ENCODE measurements around the gene CXCL1. TPM values are rescaled to one million over a fixed set of nuclear protein-coding genes. Genes with fewer than 3 reads are reported as not detected.

The CXCL1 gene
- total RNA-seq, 1 donor from 2014 or later = 7.0 TPM

- Histone ChIP-seq H3K9me3 (no peaks in the 10 kb centered on the region), H3K4me3 (no peak overlapping the region), H3K36me3 (no peaks in the 10 kb centered on the region), H3K27ac (no peak overlapping the region), H3K4me1 (no peaks in the 10 kb centered on the region), H3K27me3 (ENCODE audit: low read depth) (no peaks in the 10 kb centered on the region)
- ATAC-seq (no peak), DNase-seq (no peak)
- intact Hi-C loops (cut with DNase I) = no loop called here
- TF ChIP-seq, protein P1, sequence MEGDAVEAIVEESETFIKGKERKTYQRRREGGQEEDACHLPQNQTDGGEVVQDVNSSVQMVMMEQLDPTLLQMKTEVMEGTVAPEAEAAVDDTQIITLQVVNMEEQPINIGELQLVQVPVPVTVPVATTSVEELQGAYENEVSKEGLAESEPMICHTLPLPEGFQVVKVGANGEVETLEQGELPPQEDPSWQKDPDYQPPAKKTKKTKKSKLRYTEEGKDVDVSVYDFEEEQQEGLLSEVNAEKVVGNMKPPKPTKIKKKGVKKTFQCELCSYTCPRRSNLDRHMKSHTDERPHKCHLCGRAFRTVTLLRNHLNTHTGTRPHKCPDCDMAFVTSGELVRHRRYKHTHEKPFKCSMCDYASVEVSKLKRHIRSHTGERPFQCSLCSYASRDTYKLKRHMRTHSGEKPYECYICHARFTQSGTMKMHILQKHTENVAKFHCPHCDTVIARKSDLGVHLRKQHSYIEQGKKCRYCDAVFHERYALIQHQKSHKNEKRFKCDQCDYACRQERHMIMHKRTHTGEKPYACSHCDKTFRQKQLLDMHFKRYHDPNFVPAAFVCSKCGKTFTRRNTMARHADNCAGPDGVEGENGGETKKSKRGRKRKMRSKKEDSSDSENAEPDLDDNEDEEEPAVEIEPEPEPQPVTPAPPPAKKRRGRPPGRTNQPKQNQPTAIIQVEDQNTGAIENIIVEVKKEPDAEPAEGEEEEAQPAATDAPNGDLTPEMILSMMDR (IDR thresholded peaks at IDR 0.05) = no peak
Observed at GRCh38 chr4:73844806-73845205, 24.4 kb upstream of the CXCL1 start.

GRCh38 chr4:73847526-73848182 is 21.5 kb upstream of the CXCL1 start:
- Histone ChIP-seq H3K27me3 (ENCODE audit: low read depth) (no peaks in the 10 kb centered on the region), H3K4me1 (no peaks in the 10 kb centered on the region), H3K4me3 (no peak overlapping the region), H3K27ac (no peak overlapping the region), H3K36me3 (no peaks in the 10 kb centered on the region), H3K9me3 (no peaks in the 10 kb centered on the region)
- intact Hi-C loops (cut with DNase I) = no loop called here
- DNase-seq (no peak), ATAC-seq (peak in 1 of 2 donors; percentile 39)
- TF ChIP-seq, protein P1 (IDR thresholded peaks at IDR 0.05) = no peak

- no peak for ATAC-seq
Observed at GRCh38 chr4:73848183-73848777, 20.9 kb upstream of the CXCL1 start.

DNA sequence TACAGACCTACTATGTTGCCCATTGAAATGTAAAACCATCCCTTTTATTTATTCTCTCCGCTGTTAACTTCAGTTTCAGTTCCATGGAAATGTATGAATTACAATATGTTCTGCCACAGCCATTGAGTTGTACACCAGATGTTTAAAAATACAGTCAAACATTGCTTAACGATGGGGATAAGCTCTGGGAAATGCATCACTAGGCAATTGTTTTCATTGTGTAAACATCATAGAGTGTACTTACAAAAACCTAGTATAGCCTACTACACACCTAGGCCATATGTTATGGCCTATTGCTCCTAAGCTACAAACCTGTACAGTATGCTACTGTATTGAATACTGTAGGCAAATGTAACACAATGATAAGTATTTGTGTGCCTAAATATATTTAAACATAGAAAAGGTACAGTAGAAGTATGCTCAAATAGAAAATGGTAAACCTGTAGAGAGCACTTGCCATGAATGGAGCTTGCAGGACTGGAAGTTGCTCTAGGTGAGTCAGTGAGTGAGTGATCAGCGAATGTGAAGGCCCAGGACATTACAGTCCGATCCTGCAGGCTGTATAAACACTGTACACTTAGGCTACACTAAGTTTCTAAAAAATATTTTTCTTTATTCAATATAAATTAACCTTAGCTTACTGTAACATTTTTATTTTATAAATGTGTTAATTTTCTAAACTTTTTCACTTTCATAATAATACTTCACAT is 18.8 kb upstream of the CXCL1 start:
- TF ChIP-seq, protein P1 (IDR thresholded peaks at IDR 0.05) = no peak
- Histone ChIP-seq H3K9me3 (no peaks in the 10 kb centered on the region), H3K4me1 (peaks cover 10% of the 10 kb centered on the region), H3K36me3 (no peaks in the 10 kb centered on the region), H3K27me3 (ENCODE audit: low read depth) (no peaks in the 10 kb centered on the region), H3K4me3 (no peak overlapping the region), H3K27ac (no peak overlapping the region)
- DNase-seq (no peak), ATAC-seq (no peak)
- intact Hi-C loops (cut with DNase I) = no loop called here

More at GRCh38 chr4:73848183-73848777, 20.9 kb upstream of the CXCL1 start:
- intact Hi-C loops (cut with DNase I) = no loop called here
- Histone ChIP-seq H3K9me3 (no peaks in the 10 kb centered on the region), H3K27ac (no peak overlapping the region), H3K4me1 (peaks cover 5% of the 10 kb centered on the region), H3K4me3 (no peak overlapping the region), H3K27me3 (ENCODE audit: low read depth) (no peaks in the 10 kb centered on the region), H3K36me3 (no peaks in the 10 kb centered on the region)
- DNase-seq = no peak
- TF ChIP-seq, protein P1 (IDR thresholded peaks at IDR 0.05) = no peak

DNA sequence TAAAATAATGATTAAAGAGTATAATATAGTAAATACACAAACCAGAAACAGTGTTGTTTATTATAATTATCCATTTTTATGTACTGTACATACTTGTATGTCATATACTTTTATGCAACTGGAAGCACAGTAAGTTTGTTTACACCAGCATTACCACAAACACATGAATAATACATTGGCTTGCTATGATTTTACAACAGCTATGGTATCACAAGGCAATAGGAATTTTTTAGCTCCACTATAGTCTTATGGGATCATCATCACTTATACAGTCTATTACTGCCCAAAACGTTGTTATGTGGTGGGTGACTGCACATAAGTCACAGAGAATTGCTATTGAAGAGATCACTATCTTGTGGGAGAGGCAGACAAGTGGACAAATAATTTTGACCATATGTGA is 17.9 kb upstream of the CXCL1 start:
- DNase-seq (no peak), ATAC-seq (no peak)
- intact Hi-C loops (cut with DNase I) = no loop called here
- Histone ChIP-seq H3K27me3 (ENCODE audit: low read depth) (no peaks in the 10 kb centered on the region), H3K36me3 (no peaks in the 10 kb centered on the region), H3K27ac (no peak overlapping the region), H3K9me3 (no peaks in the 10 kb centered on the region), H3K4me1 (peaks cover 15% of the 10 kb centered on the region), H3K4me3 (no peak overlapping the region)
- TF ChIP-seq, protein P1 (IDR thresholded peaks at IDR 0.05) = no peak
